DMS53 treated with DMSO at 0.1 percent for 48 hours (cell line): Measurements from ENCODE around the gene ZBED1.
"Not testable (repeated sequence)": the region's sequence is repeated elsewhere in the genome, so short reads cannot be mapped to it uniquely, and the experiment has no call there.

Experiments used
- DNase-seq: peaks from one replicate; lab custom pipeline; 2025; ENCODE audit not compliant: unreplicated experiment; lab: John Stamatoyannopoulos, UW

Gene ZBED1

DNA sequence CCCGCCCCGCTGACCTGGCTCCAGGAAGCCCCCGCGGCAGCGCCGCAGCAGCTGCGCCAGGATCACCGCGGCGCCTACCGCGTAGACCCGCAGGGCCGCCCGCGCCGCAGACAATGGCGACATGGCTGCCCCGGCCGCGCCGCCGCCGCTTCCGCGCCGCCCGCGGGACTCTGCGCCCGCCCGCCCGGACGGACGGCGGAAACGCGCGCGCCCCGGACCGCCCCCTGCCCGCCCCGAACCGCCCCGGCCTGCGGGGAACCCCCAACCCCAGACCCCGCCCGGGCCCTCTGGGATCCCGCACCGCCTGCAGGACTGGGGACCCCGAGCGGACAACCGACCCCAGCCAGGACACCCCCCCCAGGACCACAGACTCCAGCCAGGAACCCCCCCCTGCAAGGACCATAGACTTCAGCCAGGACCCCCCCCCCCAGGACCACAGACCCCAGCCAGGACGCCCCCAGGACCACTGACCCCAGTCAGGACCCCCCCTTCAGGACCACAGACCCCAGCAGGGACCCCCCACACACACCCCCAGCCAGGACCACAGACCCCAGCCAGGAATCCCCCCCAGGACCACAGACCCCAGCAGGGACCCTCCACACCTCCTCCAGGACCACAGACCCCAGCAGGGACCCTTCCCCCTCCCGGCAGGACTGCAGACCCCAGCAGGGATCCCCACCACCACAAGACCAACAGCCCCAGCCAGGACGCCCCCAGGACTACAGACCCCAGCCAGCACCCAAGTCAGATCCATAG, at the start of gene ZBED1, which contains the start of gene DHRSX:
ZBED1 (minus strand) TSS at position 174 of the 756 bp plus-strand sequence. CDS start 10,257 bp downstream, outside the sequence.
DHRSX (minus strand) TSS at position 174 of the 756 bp plus-strand sequence; CDS start at position 123, 51 bp downstream.
- DNase-seq = no peak

DNA sequence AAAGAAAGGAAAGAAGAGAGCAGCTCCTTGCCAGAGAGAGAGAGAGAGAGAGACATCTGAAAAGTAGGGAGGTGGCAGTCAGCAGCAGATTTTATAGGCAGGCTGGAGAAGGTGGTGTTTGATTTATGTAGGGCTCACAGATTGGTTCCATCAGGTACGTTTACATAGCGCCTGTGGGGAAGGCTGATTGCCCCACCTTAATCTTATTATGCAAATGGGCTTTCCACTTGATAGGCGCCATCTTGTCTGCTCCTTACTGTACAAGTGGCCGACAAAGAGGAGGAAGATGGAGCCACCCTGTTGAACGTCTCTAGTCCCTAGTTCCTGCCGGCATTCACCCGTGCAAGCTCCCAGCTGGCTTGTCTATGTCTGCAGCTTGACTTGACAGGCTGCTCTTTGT, 49.1 kb upstream of the ZBED1 start:
- no peak for DNase-seq

DNA sequence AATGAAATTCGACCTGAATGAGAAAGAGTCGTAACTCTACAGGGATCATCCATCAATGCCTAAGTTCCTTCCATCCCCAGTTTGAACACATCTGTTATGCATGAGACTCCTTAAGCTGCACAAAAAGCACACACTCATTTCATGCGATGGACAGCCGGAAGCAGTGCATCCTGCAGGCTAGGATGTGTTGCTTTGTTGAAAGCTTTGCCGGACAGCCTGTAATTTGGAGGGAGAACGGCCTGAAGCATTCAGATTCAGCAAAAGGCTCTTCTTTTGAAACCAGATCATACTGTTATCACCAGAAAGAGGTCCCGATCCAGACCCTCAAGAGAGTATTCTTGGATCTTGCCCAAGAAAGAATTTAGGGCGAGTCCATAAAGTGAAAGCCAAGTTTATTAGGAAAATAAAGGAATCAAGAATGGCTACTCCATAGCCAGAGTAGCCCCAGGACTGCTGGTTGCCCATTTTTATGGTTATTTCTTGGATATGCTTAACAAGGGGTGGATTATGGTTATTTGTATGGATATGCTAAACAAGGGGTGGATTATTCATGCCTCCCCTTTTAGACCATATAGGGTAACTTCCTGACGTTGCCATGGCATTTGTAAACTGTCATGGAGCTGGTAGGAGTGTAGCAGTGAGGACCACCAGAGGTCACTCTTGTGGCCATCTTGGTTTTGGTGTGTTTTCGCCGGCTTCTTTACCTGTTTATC, 48.1 kb upstream of the ZBED1 start:
- no peak for DNase-seq

DNA sequence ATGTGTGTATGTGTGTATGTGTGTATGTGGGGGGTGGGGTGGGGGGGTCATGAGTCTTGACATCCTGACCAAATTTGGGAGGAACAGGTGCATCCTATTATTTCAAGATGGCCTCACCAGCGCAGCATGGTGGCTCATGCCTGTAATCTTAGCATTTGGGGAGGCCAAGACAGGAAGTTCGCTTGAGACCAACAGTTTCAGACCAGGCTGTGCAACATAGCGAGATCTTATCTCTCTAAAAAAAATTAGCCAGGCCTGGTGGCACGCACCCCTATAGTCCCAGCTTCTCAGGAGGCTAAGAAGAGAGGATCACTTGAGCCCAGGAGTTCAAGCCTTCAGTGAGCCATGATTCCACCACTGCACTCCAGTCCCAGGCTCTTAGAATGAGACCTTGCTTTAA, 47.0 kb upstream of the ZBED1 start:
- DNase-seq = no peak

DNA sequence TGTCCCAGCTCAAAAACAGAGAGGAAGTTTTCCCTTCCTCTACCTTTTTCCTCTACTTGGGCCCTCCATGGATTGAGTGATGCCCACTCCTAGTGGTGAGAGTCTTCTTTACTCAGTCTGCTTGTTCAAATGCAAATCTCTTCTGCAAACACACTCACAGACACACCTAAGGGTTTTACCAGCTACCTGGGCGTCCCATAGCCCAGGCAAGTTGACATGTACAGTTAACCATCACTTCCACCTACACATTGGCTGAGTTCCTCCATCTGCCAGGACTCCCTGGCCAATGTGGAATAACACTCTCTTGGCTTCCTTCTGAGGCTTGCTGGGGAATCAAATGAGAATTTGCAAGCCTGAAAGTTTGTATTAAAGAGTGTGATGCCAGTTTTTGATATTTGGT, 45.7 kb upstream of the ZBED1 start:
- no peak for DNase-seq

DNA sequence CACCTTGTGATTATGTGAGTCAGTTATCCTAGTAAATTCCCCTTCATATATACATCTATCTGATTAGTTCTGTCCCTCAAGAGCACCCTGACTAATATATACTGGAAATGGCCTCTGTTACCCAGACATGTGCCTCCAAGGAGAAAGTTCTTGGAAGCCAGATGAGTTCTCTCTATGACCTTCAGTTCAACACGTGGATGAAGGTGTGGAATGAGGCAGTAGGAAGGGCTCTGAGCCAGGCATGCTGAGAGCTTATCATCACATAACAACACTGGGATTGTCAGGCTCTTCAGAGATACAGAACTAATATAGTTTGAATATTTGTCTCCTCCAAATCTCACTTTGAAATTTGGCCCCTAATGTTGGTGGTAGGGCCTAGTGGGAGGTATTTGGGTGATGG, 44.4 kb upstream of the ZBED1 start:
- DNase-seq = no peak

DNA sequence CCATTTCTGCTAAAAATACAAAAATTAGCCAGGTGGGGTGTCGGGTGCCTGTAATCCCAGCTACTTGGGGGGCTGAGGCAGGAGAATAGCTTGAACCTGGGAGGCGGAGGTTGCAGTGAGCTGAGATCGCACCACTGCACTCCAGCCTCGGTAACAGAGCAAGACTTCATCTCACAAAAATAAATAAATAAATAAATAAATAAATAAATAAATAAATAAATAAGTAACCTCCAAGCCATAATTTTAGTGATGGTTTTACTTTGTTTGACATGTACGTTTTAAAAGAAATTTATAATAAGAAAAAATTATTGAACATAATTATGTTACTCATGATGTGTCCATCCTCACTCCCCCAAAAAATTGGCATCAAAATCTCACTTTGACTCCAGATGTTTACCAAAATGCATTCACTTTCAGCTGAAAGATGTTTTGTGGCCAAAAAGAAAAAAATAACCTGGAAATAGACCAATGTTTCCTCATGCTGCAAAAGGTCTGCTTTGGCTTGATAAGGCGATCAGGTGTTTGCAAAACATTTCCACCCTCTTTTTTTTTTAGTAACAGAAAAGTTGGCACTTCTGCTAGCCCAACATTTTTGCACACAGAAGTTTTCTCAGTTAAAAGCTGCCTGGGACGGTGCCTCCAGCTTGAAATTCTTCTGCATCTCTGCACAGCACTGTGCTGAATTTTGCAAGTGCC, 42.2 kb upstream of the ZBED1 start:
- no peak for DNase-seq

DNA sequence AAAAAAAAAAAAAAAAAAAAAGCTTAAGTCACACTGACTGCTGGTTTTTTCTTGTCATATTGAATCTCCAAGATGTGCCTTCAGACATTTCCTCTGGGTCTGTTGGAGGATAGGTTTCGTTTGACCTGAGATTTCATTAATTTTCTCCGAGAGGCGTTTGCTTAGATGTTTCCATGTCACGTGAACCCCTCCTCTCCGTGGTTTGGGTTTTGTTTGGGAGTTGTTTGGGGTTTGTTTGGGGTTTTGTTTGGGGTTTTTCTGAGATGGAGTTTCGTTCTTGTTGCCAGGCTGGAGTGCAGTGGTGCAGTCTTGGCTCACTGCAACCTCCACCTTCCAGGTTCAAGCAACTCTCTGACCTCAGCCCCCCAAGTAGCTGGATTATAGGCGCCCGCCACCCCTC, 40.8 kb upstream of the ZBED1 start:
- no peak for DNase-seq

DNA sequence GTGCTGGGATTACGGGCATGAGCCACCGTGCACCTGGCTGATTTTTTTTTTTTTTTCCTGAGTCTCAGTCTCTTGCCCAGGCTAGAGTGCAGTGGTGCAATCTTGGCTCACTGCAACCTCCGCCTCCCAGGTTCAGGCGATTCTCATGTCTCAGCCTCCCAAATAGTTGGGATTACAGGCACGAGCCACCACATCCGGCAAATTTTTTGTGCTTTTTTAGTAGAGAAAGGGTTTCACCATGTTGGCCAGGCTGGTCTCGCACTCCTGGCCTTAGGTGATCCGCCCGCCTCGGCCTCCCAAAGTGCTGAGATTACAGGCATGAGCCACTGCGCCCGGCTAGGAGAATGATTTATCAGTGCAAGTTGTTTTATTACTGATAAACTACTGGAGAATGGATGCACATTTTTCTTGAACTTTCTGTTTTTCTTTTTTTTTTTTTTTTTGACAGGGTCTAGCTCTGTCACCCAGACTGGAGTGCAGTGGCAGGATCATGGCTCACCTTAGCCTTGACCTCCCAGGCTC, 39.7 kb upstream of the ZBED1 start:
- DNase-seq = no peak

DNA sequence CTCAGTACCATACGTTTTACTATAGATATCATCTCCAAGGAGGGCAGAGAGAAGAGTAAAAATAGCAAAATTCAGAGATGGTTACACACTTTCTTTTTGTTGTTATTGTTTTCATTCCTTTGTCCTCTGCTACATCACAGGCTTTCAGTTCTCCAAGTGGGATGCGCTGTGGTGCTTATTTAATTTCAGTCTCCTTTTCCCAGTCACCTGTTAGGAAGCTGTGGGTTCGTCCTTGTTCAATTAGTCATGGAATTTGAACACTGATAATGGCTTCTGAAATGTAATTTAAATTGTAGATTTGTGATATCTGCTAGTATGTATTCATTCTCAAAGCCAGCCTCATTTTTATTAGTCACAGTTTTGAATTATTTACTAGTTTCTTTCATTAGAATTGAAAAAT, 38.8 kb upstream of the ZBED1 start:
- DNase-seq = no peak

DNA sequence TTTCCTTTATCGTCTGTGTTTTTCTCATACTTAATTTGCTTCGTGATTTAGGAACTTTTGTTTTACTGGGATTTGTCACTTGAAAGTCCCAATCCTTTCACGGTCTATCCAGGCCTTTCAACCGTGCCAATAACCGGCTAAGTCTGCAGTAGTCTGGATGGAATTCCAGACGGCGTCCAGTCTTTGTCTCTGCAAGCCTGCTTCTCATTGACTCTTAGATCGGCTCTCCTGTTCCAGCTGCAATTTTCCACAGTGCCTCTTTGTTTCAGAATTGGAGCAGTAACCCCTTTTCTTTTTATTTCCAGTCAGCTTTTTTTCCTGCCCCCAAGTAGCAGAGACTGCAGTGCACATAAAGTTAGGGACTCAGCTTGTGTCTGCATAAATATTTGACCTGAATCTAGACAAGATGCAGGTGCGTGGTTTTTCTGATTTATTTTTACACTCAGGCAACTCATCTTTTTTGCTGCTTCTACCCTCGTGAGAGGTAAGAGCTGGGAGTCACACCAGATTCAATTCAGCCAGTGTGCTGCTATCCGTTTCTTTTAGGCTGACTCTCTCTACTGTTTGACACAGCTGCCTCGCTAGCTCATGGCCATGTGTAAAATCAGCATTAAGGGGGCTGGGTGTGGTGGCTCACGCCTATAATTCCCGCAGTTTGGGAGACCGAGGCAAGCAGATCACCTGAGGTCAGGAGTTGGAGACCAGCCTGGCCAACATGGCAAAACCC, 37.4 kb upstream of the ZBED1 start:
- DNase-seq = no peak

DNA sequence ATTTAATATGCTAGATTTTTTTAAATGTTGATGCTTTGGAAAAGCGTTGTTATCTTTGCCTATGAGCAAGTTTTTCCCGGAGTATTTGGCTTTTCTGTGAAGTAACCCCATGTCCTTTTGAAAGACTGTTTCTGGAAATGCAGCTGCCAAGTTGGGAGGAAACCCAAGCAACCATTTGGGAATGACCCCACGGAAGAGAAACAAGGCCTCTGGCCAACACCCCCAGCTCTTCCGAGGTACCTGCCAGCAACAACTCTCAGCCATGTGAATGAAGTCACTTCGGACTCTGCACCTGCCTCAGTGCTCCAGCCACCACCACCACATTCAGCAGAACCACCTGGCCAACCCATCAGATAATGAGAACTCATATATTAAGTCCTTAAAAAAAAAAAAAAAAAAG, 36.2 kb upstream of the ZBED1 start:
- no peak for DNase-seq

DNA sequence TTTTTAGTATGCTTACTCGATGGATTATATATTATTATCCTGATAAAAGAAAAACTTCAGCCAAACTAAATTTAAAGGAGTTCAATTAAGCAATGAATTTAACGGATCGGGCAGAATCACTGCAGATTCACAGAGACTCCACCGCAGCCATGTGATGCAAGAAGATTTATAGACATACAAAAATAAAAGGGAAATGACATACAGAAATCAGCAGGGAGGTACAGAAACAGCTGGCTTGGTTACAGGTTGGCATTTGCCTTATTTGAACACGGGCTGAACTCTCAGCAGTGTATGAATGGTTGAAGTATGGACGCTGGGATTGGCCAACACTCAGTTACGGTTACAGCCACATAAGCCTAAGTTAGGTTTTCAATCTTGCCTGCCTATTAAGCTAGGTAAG, 35.4 kb upstream of the ZBED1 start:
- no peak for DNase-seq

DNA sequence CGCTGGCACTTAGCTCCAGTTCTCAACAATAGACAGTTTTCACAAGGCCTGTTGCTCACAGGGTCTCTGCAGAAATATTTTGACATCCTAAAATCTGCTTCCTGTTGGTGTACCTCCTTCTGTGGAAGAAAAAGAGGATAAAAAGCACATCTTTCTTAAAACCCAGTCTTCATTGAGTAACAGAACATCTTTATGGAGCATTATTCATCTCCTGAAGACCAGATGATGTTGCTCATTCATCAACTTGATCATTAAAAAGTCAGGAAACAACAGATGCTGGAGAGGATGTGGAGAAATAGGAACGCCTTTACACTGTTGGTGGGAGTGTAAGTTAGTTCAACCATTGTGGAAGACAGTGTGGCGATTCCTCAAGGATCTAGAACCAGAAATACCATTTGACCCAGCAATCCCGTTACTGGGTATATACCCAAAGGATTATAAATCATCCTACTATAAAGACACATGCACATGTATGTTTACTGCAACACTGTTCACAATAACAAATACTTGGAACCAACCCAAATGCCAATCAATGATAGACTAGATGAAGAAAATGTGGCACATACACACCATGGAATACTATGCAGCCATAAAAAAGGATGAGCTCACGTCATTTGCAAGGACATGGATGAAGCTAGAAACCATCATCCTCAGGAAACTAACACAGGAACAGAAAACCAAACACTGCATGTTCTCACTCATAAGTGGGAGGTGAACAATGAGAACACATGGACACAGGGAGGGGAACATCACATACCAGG, 33.7 kb upstream of the ZBED1 start:
- not testable (repeated sequence) for DNase-seq

DNA sequence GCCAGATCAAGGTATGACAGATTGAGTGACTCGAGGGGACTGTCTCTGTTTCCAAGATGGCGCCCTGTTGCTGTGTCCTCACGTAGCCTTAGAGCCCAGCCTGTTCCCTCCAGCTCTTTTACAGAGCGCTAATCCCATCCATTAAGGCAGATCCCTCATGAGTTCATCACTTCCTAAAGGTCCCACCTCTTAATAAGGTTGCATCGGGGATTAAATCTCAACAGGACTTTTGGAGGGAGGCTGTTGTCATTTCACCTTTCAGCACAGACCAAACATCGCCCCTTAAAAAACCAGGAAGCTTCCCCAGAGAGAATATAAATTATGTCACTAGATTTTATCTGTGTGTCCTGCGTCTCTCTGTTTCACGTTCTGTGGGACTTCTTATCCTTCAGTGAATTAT, 32.6 kb upstream of the ZBED1 start:
- DNase-seq = no peak

DNA sequence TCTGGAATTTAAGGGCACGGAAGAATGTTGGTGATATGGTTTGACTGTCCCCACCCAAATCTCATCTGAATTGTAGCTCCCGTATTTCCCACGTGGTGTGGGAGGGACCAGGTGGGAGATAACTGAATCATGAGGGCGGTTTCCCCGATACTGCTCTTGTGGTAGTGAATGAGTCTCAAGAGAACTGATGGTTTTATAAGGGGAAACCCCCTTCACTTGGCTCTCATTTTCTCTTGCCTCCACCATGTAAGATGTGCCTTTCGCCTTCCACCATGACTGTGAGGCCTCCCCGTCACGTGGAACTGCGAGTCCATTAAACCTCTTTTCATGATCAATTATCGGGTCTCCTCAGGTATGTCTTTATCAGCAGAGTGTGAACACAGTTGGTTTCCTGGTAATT, 25.6 kb upstream of the ZBED1 start:
- DNase-seq = no peak

DNA sequence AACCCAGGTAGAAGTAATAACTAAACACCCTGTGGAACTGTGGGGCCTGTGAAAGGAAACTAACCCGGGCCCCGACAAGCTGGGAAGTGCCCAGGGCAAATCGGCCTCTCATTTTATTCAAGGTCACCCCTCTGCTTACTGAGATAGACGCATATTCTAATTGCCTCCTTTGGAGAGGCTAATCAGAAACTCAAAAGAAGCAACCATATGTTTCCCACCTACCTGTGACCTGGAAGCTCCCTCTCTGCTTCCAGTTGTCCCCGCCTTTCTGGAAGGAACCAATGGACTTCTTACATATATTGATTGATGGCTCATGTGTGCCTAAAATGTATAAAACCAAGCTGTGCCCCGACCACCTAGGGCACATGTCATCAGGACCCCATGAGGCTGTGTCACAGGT, 23.1 kb upstream of the ZBED1 start:
- no peak for DNase-seq

DNA sequence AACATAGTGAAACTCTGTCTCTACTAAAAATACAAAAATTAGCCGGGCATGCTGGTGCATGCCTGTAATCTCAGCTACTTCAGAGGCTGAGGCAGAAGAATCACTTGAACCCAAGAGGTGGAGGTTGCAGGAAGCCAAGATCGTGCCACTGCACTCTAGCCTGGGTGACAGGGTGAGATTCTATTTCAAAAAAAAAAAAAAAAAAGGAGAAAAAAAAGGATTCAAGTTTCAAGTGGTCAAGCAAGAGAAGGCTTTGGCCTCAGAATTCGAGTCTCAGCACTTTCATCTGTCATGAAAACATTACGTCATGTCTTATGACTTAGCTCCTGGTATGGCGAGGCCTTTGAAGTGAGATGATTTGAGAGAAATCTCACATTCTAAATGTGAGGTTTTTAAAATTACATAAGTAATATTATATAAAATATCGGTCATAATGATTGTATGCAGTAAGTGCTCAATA, 21.2 kb upstream of the ZBED1 start:
- DNase-seq = no peak

DNA sequence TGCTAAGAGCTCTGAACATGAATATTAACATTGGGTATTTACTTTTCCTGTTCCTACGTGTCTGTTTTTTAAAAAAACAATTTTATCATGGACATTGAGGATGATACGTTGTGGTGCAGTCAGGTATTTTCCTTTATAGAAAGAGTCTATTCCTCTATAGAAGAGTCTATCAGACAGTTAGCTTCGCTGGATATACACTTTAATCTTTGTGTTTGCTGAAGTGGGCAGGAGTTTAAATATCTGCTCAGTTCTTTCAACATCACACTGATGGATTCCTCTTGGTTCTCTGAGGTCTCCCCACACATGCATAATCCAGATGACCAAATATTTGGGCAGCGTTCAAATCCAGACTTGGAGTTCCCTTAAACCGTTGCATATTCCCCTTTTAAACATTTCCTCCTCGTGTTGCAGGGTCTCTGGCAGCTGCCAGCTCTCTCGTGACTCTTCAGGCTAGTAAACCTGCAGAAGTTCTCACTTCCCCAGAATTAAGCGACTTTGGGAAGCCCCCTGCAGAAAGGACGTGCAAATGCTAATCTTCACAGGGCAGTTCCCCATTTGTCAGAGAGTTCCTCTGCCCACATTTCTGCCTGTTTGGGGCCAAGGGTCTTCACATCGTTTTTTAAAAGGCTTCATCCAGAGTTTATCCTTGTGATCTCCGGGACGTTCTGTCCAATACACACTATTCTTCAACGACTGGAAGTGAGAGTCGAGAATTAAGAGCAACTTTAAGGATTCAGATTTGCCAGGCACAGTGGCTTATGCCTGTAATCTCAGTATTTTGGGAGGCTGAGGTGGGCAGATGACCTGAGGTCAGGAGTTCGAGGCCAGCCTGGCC, 20.5 kb upstream of the ZBED1 start:
- no peak for DNase-seq
